Measurements from ENCODE around the gene COTL1.

The COTL1 gene

DNA sequence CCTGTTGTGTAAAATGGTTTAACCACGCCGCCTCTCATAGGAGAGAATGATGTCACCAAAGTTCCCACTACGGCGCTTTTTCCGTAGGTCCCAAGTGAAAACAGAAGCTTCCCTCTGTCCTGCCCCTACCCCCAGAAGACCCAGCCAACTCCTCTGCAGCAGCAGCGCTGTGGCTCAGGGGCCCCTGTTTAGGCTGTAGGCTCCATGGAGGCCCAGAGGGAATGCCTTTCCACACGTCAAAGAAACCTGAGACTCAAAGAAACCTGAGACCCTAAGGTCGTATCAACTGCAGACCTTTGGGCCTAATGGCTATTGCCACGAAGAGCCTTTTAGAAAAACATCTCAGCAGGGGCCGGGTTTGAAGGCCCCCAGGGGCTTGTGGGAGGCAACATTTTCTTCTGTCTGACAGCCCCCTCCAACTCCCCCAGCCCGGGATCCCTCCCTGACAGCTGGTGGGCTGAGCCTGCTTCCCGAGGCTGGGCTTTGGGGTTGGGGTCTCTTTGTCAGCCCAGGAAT, 70.3 kb downstream of the COTL1 start:
- Histone ChIP-seq H3K27me3 (replicated peaks in 2 of 5; ENCODE audit: control insufficient read depth in 4 of 5, insufficient read depth in 5 of 5, low read length in 4 of 5) (no peaks in the 10 kb centered on the region), H3K4me3 (ENCODE audit: control insufficient read depth in 1 of 7, extremely low read depth in 1 of 7, insufficient read depth in 4 of 7, low read depth in 2 of 7, low read length in 6 of 7) (no peak overlapping the region), H3K4me1 (ENCODE audit: control extremely low read depth in 1 of 4, control insufficient read depth in 4 of 4, insufficient read depth in 4 of 4, low read length in 3 of 4) (peaks cover 0 to 23% (median 10%) of the 10 kb centered on the region in 4 experiments), H3K27ac (ENCODE audit: insufficient read depth in 1 of 2, low read depth in 1 of 2, low read length in 2 of 2, poor library complexity in 1 of 2, severe bottlenecking in 2 of 2) (no peak overlapping the region), H3K9me3 (ENCODE audit: control extremely low read depth in 1 of 5, control insufficient read depth in 4 of 5, insufficient read depth in 2 of 5, low read depth in 1 of 5, low read length in 4 of 5) (no peaks in the 10 kb centered on the region), H3K36me3 (ENCODE audit: control insufficient read depth in 4 of 4, insufficient read depth in 4 of 4, low read length in 3 of 4) (no peaks in the 10 kb centered on the region)
- DNase-seq, result no peak
- CTCF ChIA-PET, result interaction anchor here (0.6 to 1.5 kb wide), 3 partner anchors 18 to 80 kb away, joined by 3 to 4 read pairs (median 3); no protein-coding TSS in a partner anchor
- 93% methylated on average over 10 of the region's 12 CpGs for WGBS (ENCODE audit: insufficient coverage)
- POLR2A ChIA-PET, result interaction anchor here (0.7 kb wide), 1 partner anchor 19 kb away, joined by 3 read pairs; no protein-coding TSS in a partner anchor

DNA sequence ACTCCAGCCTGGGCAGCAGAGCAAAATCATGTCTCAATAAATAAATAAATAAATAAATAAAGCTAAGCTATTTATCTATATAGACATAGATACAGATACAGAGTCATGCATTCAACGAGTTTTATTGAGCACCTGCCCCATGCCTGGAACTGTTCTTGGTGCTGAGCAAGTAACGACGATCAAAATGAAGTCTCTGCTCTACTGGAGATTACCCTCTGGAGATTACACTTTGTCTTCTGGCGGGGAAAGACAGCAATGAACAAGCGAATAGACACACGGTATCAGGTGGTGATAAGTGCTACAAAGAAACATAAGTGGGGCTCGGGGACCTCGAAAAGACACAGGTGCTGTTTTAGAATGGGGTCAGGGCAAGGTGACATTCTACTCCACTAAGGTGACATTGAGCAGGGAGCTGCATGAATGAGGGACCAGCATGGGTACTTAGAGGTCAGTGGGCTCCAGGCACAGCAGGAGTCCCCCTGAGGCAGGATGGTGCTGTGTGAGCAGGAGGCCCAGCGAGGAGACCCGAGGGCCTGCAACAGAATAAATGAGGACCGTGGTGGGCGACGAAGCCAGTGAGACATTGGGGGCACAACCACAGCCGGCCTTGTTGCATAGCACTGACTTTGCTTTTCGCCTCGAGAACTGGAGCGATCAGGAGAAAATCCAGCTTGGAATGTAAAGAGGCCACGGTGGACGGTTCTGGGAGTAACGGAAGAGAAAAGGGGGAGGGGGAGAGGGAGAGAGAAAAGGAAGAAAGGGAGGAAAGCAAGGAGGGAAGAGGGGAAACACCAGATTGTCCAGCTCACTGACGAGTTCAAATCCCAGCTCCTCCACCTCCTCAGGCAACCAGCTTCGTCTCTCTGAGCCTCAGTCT, 71.0 kb downstream of the COTL1 start:
- no peak for DNase-seq
- H3K36me3 ChIP-seq (ENCODE audit: control insufficient read depth in 4 of 4, insufficient read depth in 4 of 4, low read length in 3 of 4), result no peaks in the 10 kb centered on the region
- ChIA-PET CTCF (interaction anchor here (0.6 to 1.5 kb wide), 3 partner anchors 18 to 81 kb away, joined by 3 to 4 read pairs (median 3); no protein-coding TSS in a partner anchor), POLR2A (no interaction called here)
- peaks cover 0 to 23% (median 10%) of the 10 kb centered on the region in 4 experiments for H3K4me1 ChIP-seq (ENCODE audit: control extremely low read depth in 1 of 4, control insufficient read depth in 4 of 4, insufficient read depth in 4 of 4, low read length in 3 of 4)
- no peaks in the 10 kb centered on the region for H3K27me3 ChIP-seq (replicated peaks in 2 of 5; ENCODE audit: control insufficient read depth in 4 of 5, insufficient read depth in 5 of 5, low read length in 4 of 5)
- WGBS (ENCODE audit: insufficient coverage), result 95% methylated on average over 20 of the region's 22 CpGs
- H3K4me3 ChIP-seq (ENCODE audit: control insufficient read depth in 1 of 7, extremely low read depth in 1 of 7, insufficient read depth in 4 of 7, low read depth in 2 of 7, low read length in 6 of 7), result no peak overlapping the region
- H3K9me3 ChIP-seq (ENCODE audit: control extremely low read depth in 1 of 5, control insufficient read depth in 4 of 5, insufficient read depth in 2 of 5, low read depth in 1 of 5, low read length in 4 of 5), result no peaks in the 10 kb centered on the region
- no peak overlapping the region for H3K27ac ChIP-seq (ENCODE audit: insufficient read depth in 1 of 2, low read depth in 1 of 2, low read length in 2 of 2, poor library complexity in 1 of 2, severe bottlenecking in 2 of 2)

GRCh38 chr16:84545114-84545737, 72.7 kb downstream of the COTL1 start:
- Histone ChIP-seq H3K4me3 (ENCODE audit: control insufficient read depth in 1 of 7, extremely low read depth in 1 of 7, insufficient read depth in 4 of 7, low read depth in 2 of 7, low read length in 6 of 7) (no peak overlapping the region), H3K9me3 (ENCODE audit: control extremely low read depth in 1 of 5, control insufficient read depth in 4 of 5, insufficient read depth in 2 of 5, low read depth in 1 of 5, low read length in 4 of 5) (no peaks in the 10 kb centered on the region), H3K27me3 (replicated peaks in 2 of 5; ENCODE audit: control insufficient read depth in 4 of 5, insufficient read depth in 5 of 5, low read length in 4 of 5) (no peaks in the 10 kb centered on the region), H3K27ac (ENCODE audit: insufficient read depth in 1 of 2, low read depth in 1 of 2, low read length in 2 of 2, poor library complexity in 1 of 2, severe bottlenecking in 2 of 2) (no peak overlapping the region), H3K4me1 (ENCODE audit: control extremely low read depth in 1 of 4, control insufficient read depth in 4 of 4, insufficient read depth in 4 of 4, low read length in 3 of 4) (peaks cover 0 to 23% (median 10%) of the 10 kb centered on the region in 4 experiments), H3K36me3 (ENCODE audit: control insufficient read depth in 4 of 4, insufficient read depth in 4 of 4, low read length in 3 of 4) (no peaks in the 10 kb centered on the region)
- CTCF ChIA-PET, result interaction anchor here (2.8 kb wide), 1 partner anchor 77 kb away, joined by 10 read pairs; no protein-coding TSS in a partner anchor
- no peak for DNase-seq
- POLR2A ChIA-PET, result interaction anchor here (0.5 to 0.6 kb wide), 2 partner anchors 18 to 57 kb away, joined by 4 to 9 read pairs; no protein-coding TSS in a partner anchor
- 97% methylated on average over 7 of the region's 12 CpGs for WGBS (ENCODE audit: insufficient coverage)

DNA sequence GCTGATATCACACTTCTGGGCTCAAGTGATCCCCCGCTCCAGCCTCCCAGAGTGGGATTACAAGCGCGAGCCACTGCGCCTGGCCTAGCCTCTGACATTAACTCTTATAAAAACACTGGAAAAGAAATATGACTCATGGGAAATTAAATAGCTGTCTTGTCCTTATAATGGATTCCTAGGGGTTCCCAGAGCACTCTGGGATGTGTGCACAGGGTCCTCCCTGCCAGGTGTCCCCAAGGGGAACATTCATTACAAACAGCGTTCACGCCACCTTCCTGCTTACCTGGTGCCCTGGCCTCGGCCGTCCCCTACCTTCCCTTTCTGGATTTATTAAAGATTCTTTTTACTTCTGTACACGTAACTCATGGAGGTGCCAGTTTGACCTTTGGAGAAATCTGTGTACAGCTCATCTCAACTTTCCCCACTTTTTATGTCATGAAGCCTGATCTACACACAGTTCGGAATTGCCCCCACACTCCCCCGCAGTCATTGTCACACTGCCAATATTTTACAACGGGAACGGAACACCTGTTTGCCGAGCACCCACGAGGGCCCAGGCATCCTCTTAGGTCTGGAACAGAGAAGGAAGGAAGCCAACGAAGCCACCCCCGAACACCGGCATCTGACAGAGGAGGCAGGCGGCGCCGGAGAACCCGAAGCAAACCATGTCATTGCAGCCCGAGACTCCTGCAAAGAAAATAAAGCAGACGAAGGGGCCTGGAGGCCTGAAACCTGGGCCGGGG, 73.7 kb downstream of the COTL1 start:
- CTCF ChIA-PET, result interaction anchor here (0.6 to 2.8 kb wide), 2 partner anchors 7 to 78 kb away, joined by 3 to 10 read pairs; no protein-coding TSS in a partner anchor
- Histone ChIP-seq H3K4me3 (ENCODE audit: control insufficient read depth in 1 of 7, extremely low read depth in 1 of 7, insufficient read depth in 4 of 7, low read depth in 2 of 7, low read length in 6 of 7) (peak overlapping the region in 3 of 7 experiments; percentile 11 to 38 (median 30)), H3K27ac (ENCODE audit: insufficient read depth in 1 of 2, low read depth in 1 of 2, low read length in 2 of 2, poor library complexity in 1 of 2, severe bottlenecking in 2 of 2) (no peak overlapping the region), H3K9me3 (ENCODE audit: control extremely low read depth in 1 of 5, control insufficient read depth in 4 of 5, insufficient read depth in 2 of 5, low read depth in 1 of 5, low read length in 4 of 5) (no peaks in the 10 kb centered on the region), H3K36me3 (ENCODE audit: control insufficient read depth in 4 of 4, insufficient read depth in 4 of 4, low read length in 3 of 4) (no peaks in the 10 kb centered on the region), H3K27me3 (replicated peaks in 2 of 5; ENCODE audit: control insufficient read depth in 4 of 5, insufficient read depth in 5 of 5, low read length in 4 of 5) (no peaks in the 10 kb centered on the region), H3K4me1 (ENCODE audit: control extremely low read depth in 1 of 4, control insufficient read depth in 4 of 4, insufficient read depth in 4 of 4, low read length in 3 of 4) (peaks cover 0 to 18% (median 10%) of the 10 kb centered on the region in 4 experiments)
- POLR2A ChIA-PET, result interaction anchor here (0.5 to 0.6 kb wide), 2 partner anchors 58 to 321 kb away, joined by 3 to 9 read pairs; no protein-coding TSS in a partner anchor
- peak in 2 of 3 donors; percentile 56 to 62 for DNase-seq
- WGBS (ENCODE audit: insufficient coverage), result 32% methylated on average over 23 of the region's 25 CpGs

GRCh38 chr16:84543253-84543652, 74.6 kb downstream of the COTL1 start:
- Histone ChIP-seq H3K4me3 (ENCODE audit: control insufficient read depth in 1 of 7, extremely low read depth in 1 of 7, insufficient read depth in 4 of 7, low read depth in 2 of 7, low read length in 6 of 7) (no peak overlapping the region), H3K9me3 (ENCODE audit: control extremely low read depth in 1 of 5, control insufficient read depth in 4 of 5, insufficient read depth in 2 of 5, low read depth in 1 of 5, low read length in 4 of 5) (no peaks in the 10 kb centered on the region), H3K4me1 (ENCODE audit: control extremely low read depth in 1 of 4, control insufficient read depth in 4 of 4, insufficient read depth in 4 of 4, low read length in 3 of 4) (peaks cover 0 to 14% (median 9%) of the 10 kb centered on the region in 4 experiments), H3K27ac (ENCODE audit: insufficient read depth in 1 of 2, low read depth in 1 of 2, low read length in 2 of 2, poor library complexity in 1 of 2, severe bottlenecking in 2 of 2) (no peak overlapping the region), H3K27me3 (replicated peaks in 2 of 5; ENCODE audit: control insufficient read depth in 4 of 5, insufficient read depth in 5 of 5, low read length in 4 of 5) (no peaks in the 10 kb centered on the region), H3K36me3 (ENCODE audit: control insufficient read depth in 4 of 4, insufficient read depth in 4 of 4, low read length in 3 of 4) (no peaks in the 10 kb centered on the region)
- no peak for DNase-seq
- ChIA-PET CTCF (interaction anchor here (0.8 to 2.8 kb wide), 3 partner anchors 59 to 79 kb away, joined by 3 to 10 read pairs (median 3); no protein-coding TSS in a partner anchor), POLR2A (interaction anchor here (0.6 kb wide), 1 partner anchor 321 kb away, joined by 3 read pairs; no protein-coding TSS in a partner anchor)
- 100% methylated on average over 1 of the region's 2 CpGs for WGBS (ENCODE audit: insufficient coverage)

DNA sequence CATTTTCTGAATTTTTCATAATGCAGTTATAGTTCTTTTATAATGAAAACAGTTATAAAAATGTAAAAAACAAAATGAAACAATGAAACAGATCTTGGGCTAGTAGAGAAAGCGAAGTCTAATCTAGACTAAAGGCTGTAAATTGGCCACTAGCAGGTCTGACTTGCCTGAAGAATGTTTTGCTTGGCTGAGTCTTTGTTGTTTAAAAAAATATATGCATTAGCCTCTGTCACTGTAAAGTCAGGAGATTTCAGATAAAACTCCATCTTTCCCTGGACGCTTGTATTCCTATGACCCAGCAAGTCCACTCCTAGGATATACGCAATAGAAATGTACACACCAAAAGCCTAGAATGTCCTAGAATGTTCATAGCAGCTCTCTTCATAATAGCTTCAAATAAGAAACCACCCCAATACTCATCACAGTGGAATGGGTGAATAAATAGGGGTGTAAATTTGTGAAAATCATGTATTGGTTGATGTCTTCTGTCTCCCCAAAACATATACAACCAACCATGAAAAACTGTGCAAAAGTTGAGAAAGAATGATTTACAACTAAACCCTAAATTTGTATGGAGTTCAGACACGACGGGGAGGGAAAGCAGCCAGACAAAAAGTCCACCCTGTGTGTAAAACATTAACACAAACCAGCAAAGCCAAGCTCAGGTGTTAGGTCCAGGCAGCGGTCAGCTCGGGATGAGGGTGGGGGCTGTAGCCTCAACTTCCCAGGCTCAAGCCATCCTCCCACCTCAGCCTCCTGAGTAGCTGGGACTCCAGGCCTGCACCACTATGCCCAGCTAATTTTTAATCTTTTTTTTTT, 75.7 kb downstream of the COTL1 start:
- no peak for DNase-seq

More for the DNA sequence above, 75.7 kb downstream of the COTL1 start:
- Histone ChIP-seq H3K27me3 (replicated peaks in 2 of 5; ENCODE audit: control insufficient read depth in 4 of 5, insufficient read depth in 5 of 5, low read length in 4 of 5) (no peaks in the 10 kb centered on the region), H3K4me3 (ENCODE audit: control insufficient read depth in 1 of 7, extremely low read depth in 1 of 7, insufficient read depth in 4 of 7, low read depth in 2 of 7, low read length in 6 of 7) (no peak overlapping the region), H3K36me3 (ENCODE audit: control insufficient read depth in 4 of 4, insufficient read depth in 4 of 4, low read length in 3 of 4) (no peaks in the 10 kb centered on the region), H3K4me1 (ENCODE audit: control extremely low read depth in 1 of 4, control insufficient read depth in 4 of 4, insufficient read depth in 4 of 4, low read length in 3 of 4) (peaks cover 0 to 14% (median 9%) of the 10 kb centered on the region in 4 experiments), H3K9me3 (ENCODE audit: control extremely low read depth in 1 of 5, control insufficient read depth in 4 of 5, insufficient read depth in 2 of 5, low read depth in 1 of 5, low read length in 4 of 5) (no peaks in the 10 kb centered on the region), H3K27ac (ENCODE audit: insufficient read depth in 1 of 2, low read depth in 1 of 2, low read length in 2 of 2, poor library complexity in 1 of 2, severe bottlenecking in 2 of 2) (no peak overlapping the region)
- ChIA-PET POLR2A (no interaction called here), CTCF (interaction anchor here (0.8 to 1.5 kb wide), 2 partner anchors 60 to 79 kb away, joined by 3 read pairs; no protein-coding TSS in a partner anchor)
- 96% methylated on average over 4 of the region's 7 CpGs for WGBS (ENCODE audit: insufficient coverage)

All from common myeloid progenitor, CD34-positive (primary cell).